ENCODE measurements around the gene SGMS1.

The SGMS1 gene

DNA sequence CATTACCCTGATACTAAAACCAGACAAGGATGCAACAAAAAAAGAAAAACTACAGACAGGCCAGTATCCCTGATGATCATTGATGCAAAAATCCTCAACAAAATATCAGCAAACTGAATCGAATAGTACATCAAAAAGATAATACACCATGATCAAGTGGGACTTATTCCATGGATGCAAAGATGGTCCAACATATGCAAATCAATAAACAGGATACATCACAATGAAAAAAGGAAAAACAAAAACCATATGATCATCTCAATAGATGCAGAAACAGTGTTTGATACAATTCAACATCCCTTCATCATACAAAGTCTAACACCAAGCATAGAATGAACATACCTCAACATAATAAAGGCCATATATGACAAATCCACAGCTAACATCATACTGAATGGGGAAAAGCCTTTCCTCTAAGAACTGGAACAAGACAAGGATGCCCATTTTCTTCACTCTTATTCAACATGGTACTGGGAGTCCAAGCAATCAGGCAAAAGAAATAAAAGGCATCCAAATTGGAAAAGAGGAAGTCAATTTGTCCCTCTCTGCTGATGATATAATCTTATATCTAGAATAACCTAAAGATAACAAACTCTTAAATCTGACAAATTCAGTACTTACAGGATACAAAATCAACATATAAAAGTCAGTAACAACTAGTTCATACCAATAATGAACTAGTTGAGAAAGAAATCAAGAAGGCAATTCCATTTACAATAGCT is 323.6 kb downstream of the SGMS1 start:
- no peaks in the 10 kb centered on the region for H3K27me3 ChIP-seq (ENCODE audit: low read depth, low read length)
- no peak overlapping the region for H3K4me3 ChIP-seq (ENCODE audit: low read length)
- H3K9me3 ChIP-seq (ENCODE audit: insufficient read depth, low read length): no peaks in the 10 kb centered on the region
- H3K9ac ChIP-seq (ENCODE audit: low read length): no peak overlapping the region
- H3K36me3 ChIP-seq (replicated peaks; ENCODE audit: low read depth, low read length): no peaks in the 10 kb centered on the region
- H3K79me2 ChIP-seq (ENCODE audit: low read length): no peaks in the 10 kb centered on the region
- TF ChIP-seq, protein P1, sequence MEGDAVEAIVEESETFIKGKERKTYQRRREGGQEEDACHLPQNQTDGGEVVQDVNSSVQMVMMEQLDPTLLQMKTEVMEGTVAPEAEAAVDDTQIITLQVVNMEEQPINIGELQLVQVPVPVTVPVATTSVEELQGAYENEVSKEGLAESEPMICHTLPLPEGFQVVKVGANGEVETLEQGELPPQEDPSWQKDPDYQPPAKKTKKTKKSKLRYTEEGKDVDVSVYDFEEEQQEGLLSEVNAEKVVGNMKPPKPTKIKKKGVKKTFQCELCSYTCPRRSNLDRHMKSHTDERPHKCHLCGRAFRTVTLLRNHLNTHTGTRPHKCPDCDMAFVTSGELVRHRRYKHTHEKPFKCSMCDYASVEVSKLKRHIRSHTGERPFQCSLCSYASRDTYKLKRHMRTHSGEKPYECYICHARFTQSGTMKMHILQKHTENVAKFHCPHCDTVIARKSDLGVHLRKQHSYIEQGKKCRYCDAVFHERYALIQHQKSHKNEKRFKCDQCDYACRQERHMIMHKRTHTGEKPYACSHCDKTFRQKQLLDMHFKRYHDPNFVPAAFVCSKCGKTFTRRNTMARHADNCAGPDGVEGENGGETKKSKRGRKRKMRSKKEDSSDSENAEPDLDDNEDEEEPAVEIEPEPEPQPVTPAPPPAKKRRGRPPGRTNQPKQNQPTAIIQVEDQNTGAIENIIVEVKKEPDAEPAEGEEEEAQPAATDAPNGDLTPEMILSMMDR (IDR thresholded peaks at IDR 0.05; ENCODE audit: low read depth, low read length): no peak
- TF ChIP-seq EZH2phosphoT487 (IDR thresholded peaks at IDR 0.05; ENCODE audit: low read depth): no peak
- H4K20me1 ChIP-seq (ENCODE audit: insufficient read depth, low read length): no peaks in the 10 kb centered on the region
- H2AFZ ChIP-seq (ENCODE audit: low read depth, low read length): no peak overlapping the region
- no peaks in the 10 kb centered on the region for H3K4me1 ChIP-seq (ENCODE audit: low read length)
- H3K4me2 ChIP-seq (ENCODE audit: low read length): no peak overlapping the region
- no peak overlapping the region for H3K27ac ChIP-seq (ENCODE audit: low read length)

DNA sequence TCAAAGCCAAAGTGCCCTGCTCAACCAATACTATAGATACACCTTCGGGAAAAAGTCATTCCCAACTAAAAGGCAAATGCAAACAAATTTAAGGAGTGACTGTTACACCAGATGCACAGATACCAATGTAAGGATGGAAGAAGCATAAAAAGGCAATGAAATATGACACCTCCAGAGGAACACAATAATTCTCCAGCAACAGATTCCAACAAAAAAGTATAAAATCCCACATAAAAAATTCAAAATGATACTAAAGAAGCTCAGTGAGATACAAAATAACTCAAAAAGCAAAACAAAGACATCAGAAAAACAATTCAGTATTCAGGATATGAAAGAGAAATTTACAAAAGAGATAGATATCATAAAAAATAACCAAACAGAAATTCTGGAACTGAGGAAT is 328.4 kb downstream of the SGMS1 start:
- H3K27ac ChIP-seq (ENCODE audit: low read length): no peak overlapping the region
- TF ChIP-seq, protein P1 (IDR thresholded peaks at IDR 0.05; ENCODE audit: low read depth, low read length): no peak
- TF ChIP-seq EZH2phosphoT487 (IDR thresholded peaks at IDR 0.05; ENCODE audit: low read depth): no peak

DNA sequence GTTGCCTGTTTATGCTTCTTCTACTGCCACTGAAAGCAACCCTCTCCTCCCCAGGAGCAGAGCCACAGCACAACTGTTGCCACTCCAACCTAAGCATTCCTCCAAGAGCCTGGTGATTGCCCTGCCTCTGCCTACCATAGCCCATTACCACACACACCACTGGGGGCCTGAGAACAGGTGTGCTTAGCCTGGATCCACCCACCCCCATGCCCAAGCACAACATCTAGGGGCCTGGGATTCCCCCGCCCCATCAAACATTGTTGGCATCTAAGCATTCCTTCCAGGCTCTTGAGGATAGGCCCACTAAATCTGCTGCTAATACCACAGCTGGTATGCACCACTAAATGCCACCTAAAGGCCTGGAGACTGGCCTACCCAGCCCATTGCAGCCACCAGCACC is 329.2 kb downstream of the SGMS1 start:
- Histone ChIP-seq H3K9me3 (ENCODE audit: insufficient read depth, low read length) (no peaks in the 10 kb centered on the region), H3K27me3 (ENCODE audit: low read depth, low read length) (no peaks in the 10 kb centered on the region), H2AFZ (ENCODE audit: low read depth, low read length) (no peak overlapping the region), H3K79me2 (ENCODE audit: low read length) (no peaks in the 10 kb centered on the region), H3K9ac (ENCODE audit: low read length) (no peak overlapping the region), H4K20me1 (ENCODE audit: insufficient read depth, low read length) (no peaks in the 10 kb centered on the region), H3K36me3 (replicated peaks; ENCODE audit: low read depth, low read length) (no peaks in the 10 kb centered on the region), H3K4me1 (ENCODE audit: low read length) (no peaks in the 10 kb centered on the region), H3K27ac (ENCODE audit: low read length) (no peak overlapping the region), H3K4me3 (ENCODE audit: low read length) (no peak overlapping the region), H3K4me2 (ENCODE audit: low read length) (no peak overlapping the region)
- no peak for TF ChIP-seq EZH2phosphoT487 (IDR thresholded peaks at IDR 0.05; ENCODE audit: low read depth)
- TF ChIP-seq, protein P1 (IDR thresholded peaks at IDR 0.05; ENCODE audit: low read depth, low read length): no peak

More for the DNA sequence above, 328.4 kb downstream of the SGMS1 start:
- no peaks in the 10 kb centered on the region for H3K79me2 ChIP-seq (ENCODE audit: low read length)
- no peaks in the 10 kb centered on the region for H3K27me3 ChIP-seq (ENCODE audit: low read depth, low read length)
- no peak overlapping the region for H3K4me3 ChIP-seq (ENCODE audit: low read length)
- no peaks in the 10 kb centered on the region for H3K4me1 ChIP-seq (ENCODE audit: low read length)
- H2AFZ ChIP-seq (ENCODE audit: low read depth, low read length): no peak overlapping the region
- no peaks in the 10 kb centered on the region for H4K20me1 ChIP-seq (ENCODE audit: insufficient read depth, low read length)
- no peak overlapping the region for H3K9ac ChIP-seq (ENCODE audit: low read length)
- no peak overlapping the region for H3K4me2 ChIP-seq (ENCODE audit: low read length)
- H3K36me3 ChIP-seq (replicated peaks; ENCODE audit: low read depth, low read length): no peaks in the 10 kb centered on the region
- no peaks in the 10 kb centered on the region for H3K9me3 ChIP-seq (ENCODE audit: insufficient read depth, low read length)

DNA sequence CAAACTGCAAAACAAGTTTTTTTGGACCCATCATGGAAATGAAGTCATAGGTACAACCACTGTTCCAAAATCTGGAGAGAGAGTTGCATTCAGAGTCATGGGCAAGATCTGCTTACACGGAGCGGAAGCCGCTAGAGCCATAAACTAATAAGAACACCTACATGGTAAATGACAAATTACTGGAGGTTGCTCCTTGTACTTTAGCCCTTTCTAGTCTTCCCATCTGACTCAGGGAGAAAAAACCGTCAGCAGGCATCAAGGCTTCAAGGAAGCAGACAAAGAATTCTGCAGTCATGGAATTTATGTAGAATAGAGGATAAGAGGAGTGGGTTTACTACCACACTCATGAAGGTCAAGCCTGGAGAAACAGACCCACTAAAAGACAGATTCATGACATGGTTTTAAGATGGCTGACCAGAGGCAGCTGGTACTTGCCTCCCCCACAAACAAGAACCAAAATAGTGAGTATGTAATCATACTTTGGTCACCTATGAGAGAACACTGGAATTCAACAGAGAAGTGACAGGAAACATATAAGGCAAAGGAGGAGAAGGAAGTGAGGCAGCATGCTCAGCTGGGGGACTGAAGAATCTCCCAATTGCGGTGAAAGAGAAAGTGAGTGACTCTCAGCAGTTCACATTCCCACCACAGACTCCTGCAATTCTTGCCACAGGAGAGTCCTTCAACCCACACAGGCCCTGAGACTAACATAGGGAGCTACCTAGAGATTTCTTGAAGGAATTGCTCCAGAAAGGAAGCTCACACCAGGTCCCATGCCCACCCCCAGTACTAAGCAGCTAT is 330.0 kb downstream of the SGMS1 start:
- no peak overlapping the region for H3K4me2 ChIP-seq (ENCODE audit: low read length)
- H3K9ac ChIP-seq (ENCODE audit: low read length): no peak overlapping the region
- no peaks in the 10 kb centered on the region for H3K4me1 ChIP-seq (ENCODE audit: low read length)
- no peaks in the 10 kb centered on the region for H3K27me3 ChIP-seq (ENCODE audit: low read depth, low read length)
- H3K9me3 ChIP-seq (ENCODE audit: insufficient read depth, low read length): no peaks in the 10 kb centered on the region
- TF ChIP-seq, protein P1 (IDR thresholded peaks at IDR 0.05; ENCODE audit: low read depth, low read length): no peak
- TF ChIP-seq EZH2phosphoT487 (IDR thresholded peaks at IDR 0.05; ENCODE audit: low read depth): no peak
- H2AFZ ChIP-seq (ENCODE audit: low read depth, low read length): no peak overlapping the region
- no peaks in the 10 kb centered on the region for H3K79me2 ChIP-seq (ENCODE audit: low read length)
- H3K27ac ChIP-seq (ENCODE audit: low read length): no peak overlapping the region
- H3K36me3 ChIP-seq (replicated peaks; ENCODE audit: low read depth, low read length): no peaks in the 10 kb centered on the region
- no peaks in the 10 kb centered on the region for H4K20me1 ChIP-seq (ENCODE audit: insufficient read depth, low read length)
- H3K4me3 ChIP-seq (ENCODE audit: low read length): no peak overlapping the region
